ENCODE results near the gene ALOX15B. TPM values are rescaled to one million over a fixed set of nuclear protein-coding genes. Genes with fewer than 3 reads are reported as not detected.

ALOX15B gene
- total and polyA plus RNA-seq, 2 of the 13 experiments (the other 11 are each of a cell fraction or from before 2014, with no cell fraction given): not detected

GRCh38 chr17:8047769-8048110, 8.9 kb downstream of the ALOX15B start:
- 74% methylated on average over 4 of the region's 4 CpGs for WGBS (ENCODE audit: low lambda C conversion rate)
- Histone ChIP-seq H3K4me1 (ENCODE audit: insufficient read depth, low read length) (no peaks in the 10 kb centered on the region), H3K27me3 (ENCODE audit: control insufficient read depth in 1 of 2, insufficient read depth in 2 of 2, low read length in 2 of 2) (peaks cover 12 to 88% of the 10 kb centered on the region in 2 experiments; a peak in 4 of 5 replicates), H2AFZ (ENCODE audit: low read length) (no peak overlapping the region), H3K4me3 (replicated peaks in 1 of 3; ENCODE audit: insufficient read depth in 1 of 3, low read depth in 2 of 3, low read length in 3 of 3) (no peak overlapping the region), H3K9me3 (ENCODE audit: low read length) (no peaks in the 10 kb centered on the region), H3K27ac (ENCODE audit: extremely low read length, insufficient read depth, low read length) (no peak overlapping the region), H4K20me1 (ENCODE audit: insufficient read depth, low read length) (no peaks in the 10 kb centered on the region), H3K36me3 (replicated peaks in 1 of 2; ENCODE audit: control insufficient read depth in 1 of 2, insufficient read depth in 2 of 2, low read length in 2 of 2) (no peaks in the 10 kb centered on the region), H3K79me2 (ENCODE audit: insufficient read depth, low read length) (no peaks in the 10 kb centered on the region), H3K9ac (ENCODE audit: insufficient read depth, low read depth, low read length) (no peak overlapping the region), H3K4me2 (ENCODE audit: low read depth, low read length) (no peak overlapping the region)
- POLR2A ChIA-PET: interaction anchor here (1.0 kb wide), 1 partner anchor 9 kb away, joined by 3 read pairs; no protein-coding TSS in a partner anchor
- DNase-seq (ENCODE audit: low spot score): no peak
- no peak for ATAC-seq
- intact Hi-C loops (cut with micrococcal nuclease; ENCODE audit: unreplicated experiment): loop anchor here (2.0 kb wide), 1 partner anchor 41 kb away; no protein-coding TSS in a partner anchor
- BruUV-seq (replicated peaks): no TSS peak
- in situ Hi-C loops (cut with HindIII; ENCODE audit: extremely low pct_ligation_motif_present, low pct_unique_long_range_greater_than_20kb): no loop called here
- CTCF ChIA-PET (ENCODE audit: low intra/inter-chr PET ratio, low total read pairs): no interaction called here
- no peak for FAIRE-seq
- TF ChIP-seq CTCF (CRISPR knock-in tag; IDR thresholded peaks at IDR 0.05): no peak
- no peak for TF ChIP-seq SMARCE1 (IDR thresholded peaks at IDR 0.05; ENCODE audit: borderline replicate concordance)
- TF ChIP-seq ZNF207 (IDR thresholded peaks at IDR 0.05; ENCODE audit: borderline replicate concordance): no peak
- TF ChIP-seq ZIK1 (CRISPR knock-in tag; IDR thresholded peaks at IDR 0.05; ENCODE audit: borderline replicate concordance, low read depth): no peak
- no peak for TF ChIP-seq IRF2 (CRISPR knock-in tag; IDR thresholded peaks at IDR 0.05)
- no peak for TF ChIP-seq ZBTB10 (CRISPR knock-in tag; IDR thresholded peaks at IDR 0.05; ENCODE audit: borderline replicate concordance)
- TF ChIP-seq ZNF407 (CRISPR knock-in tag; IDR thresholded peaks at IDR 0.05; ENCODE audit: not compliant biosample characterization): no peak
- no peak for TF ChIP-seq ISX (CRISPR knock-in tag; conservative IDR thresholded peaks at IDR 0.05)
- no peak for TF ChIP-seq ZNF619 (CRISPR knock-in tag; IDR thresholded peaks at IDR 0.05)
- TF ChIP-seq FOXC1 (CRISPR knock-in tag; IDR thresholded peaks at IDR 0.05; ENCODE audit: borderline replicate concordance): no peak
